Posterior vena cava (tissue), 2 donors: ENCODE measurements around the gene BCL11A. TPM values are rescaled to one million over a fixed set of nuclear protein-coding genes. Genes with fewer than 3 reads are reported as not detected.

Experiments used
- total RNA-seq, 2 donors: library from RNA; stranded (reverse); fragmentation: NEBNext Ultra II Directional; extraction: Animal tissue kit (Norgen Biotek cat#: 25700); gene quantifications; one replicate each; pipeline ENCODE4 v1.2.1, GENCODE V29; 2021
- donor health status: DM: yes; HTN: yes; CAD: no.
- donor health status: DM: yes; HTN: yes; CAD: no.

The BCL11A gene
- total RNA-seq, 2 donors from 2014 or later = 0.71 to 2.0 TPM

Other genes with a start within 250 kb of the BCL11A start
- 1 to 10 TPM; 9.3 to 9.9 TPM for gene PAPOLG, start 202.6 kb upstream of the BCL11A start, total RNA-seq